HG03354 (cell line): ENCODE measurements around the gene ANO7.

Source experiments
- ATAC-seq: cut with Tn5 transposase; IDR thresholded peaks from one replicate; pipeline ENCODE4 v1.9.1; 2021; ENCODE audit warnings: mild to moderate bottlenecking; ENCODE audit not compliant: unreplicated experiment, poor library complexity, severe bottlenecking

ANO7 gene

DNA sequence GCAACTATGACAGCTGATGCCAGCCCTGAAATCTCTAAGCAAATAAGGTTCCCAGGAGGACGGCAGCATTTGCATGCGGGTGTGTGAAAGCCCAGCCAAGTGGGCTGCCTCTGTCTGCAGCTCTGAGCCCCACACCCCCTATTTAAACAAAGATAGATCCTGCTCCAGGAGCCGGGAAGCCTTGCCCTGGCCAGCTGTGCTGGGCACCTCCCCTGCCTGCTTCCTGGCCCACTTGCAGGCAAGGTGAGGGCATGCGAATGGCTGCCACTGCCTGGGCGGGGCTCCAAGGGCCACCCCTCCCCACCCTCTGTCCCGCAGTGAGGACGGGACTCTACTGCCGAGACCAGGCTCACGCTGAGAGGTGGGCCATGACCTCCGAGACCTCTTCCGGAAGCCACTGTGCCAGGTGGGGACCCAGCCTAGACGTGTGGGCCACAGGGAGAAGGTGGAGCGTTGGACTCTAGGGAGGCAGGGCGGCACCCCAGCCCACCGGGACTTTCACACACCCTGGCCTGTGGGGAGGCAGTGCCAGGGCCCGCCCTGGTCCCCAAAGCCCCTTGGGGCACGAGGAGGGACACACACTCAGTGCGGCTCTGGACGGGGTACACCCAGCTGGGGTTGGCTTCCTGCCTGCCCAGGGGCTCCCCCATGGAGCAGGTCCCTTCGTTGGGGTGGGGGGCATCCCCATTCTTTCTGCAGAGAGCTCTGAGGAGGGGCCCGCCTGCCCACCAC lies at the start of gene ANO7:
TSS of gene ANO7 (plus strand) at position 317 of the 732 bp plus-strand sequence. CDS start 1,387 bp downstream, outside the sequence.
- ATAC-seq, result no peak

DNA sequence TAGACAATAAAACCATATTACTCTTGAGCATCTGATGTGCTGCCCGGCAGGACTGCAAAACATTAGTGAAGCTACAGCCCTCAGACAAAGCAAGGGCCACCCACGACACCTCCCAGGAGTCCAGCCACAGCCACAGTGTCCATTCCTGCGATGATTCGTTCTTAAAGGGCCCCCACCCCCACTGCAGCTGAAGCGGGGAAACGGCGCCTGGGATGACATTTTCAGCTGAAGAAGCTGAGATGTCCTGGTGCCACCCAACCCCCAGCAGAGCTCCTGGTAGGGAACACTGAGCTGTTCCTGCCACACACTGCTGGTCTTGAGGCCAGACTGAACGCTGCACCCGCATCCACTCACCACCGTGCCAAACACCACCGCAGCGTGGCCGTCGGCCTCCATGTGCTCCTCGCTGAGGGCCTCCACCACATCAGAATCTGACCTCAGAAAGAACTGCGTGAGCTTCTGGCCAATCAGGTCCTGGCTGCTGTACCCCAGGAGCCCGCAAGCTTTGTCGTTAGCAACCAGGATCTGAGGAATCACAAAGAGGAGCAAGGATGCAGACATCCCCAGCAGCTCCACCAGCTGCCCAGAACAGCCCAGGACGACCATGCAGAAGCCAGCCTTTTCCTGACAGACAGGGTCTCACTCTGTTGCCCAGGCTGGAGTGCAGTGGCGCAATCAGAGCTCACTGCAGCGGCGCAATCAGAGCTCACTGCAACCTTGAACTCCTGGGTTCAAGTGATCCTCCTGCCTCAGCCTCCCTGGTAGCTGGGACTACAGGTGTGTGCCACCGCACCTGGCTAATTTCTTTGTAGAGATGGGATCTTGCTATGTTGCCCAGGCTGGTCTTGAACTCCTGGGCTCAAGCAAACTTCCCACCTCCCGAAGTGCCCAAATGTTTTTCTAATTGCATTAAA lies 48.7 kb upstream of the ANO7 start:
- ATAC-seq, result no peak

- no peak for ATAC-seq
These were observed 48.0 kb upstream of the ANO7 start for GRCh38 chr2:241140445-241140840.

DNA sequence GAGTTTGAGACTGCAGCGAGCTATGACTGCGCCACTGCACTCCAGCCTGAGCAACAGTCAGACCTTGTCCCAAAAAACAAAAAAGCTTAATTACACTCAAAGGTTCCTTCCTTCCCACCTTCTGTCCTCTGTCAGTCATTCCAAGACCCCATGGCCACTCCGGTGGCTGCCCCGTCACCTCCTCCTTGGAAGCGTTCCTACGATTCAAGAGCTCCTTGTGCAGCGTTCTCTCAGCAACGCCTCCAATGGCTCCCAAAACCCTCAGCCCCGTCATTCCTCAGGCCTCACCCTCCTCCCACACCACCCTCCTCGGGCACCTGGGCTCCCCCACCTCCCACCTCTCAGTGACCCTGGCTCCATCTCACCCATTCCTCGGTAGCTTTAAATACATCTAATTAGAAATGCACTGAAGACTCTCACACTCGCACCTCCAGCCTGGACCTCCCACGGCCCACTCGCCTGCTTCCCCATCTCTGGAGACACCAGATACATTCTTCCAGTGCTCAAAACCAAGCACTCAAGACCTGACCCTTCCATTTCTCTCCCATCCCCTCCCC lies 47.2 kb upstream of the ANO7 start:
- ATAC-seq, result no peak

DNA sequence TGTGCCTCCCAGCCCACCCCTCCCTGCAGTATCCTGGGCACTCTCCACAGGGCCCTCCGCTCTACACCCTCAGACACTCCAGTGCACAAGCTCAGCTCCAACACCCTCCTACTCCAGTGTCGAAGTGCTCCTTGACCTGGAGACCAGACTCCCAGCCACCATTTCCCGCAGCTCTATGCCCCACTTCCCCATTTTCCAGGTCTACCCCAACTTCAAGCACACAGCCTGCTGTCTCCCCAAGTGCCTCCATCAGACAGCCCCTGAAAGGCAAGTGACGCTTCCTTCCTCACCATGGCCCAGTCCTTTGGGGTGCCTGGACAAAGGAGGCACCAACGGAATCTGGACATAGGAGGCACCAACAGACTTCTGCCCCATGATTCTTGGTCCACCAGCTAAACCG lies 46.4 kb upstream of the ANO7 start:
- no peak for ATAC-seq

GRCh38 chr2:241142593-241142992 lies 45.9 kb upstream of the ANO7 start:
- no peak for ATAC-seq

- ATAC-seq, result no peak
These were observed 42.2 kb upstream of the ANO7 start for GRCh38 chr2:241146286-241146685.

GRCh38 chr2:241147336-241147735 lies 41.1 kb upstream of the ANO7 start:
- no peak for ATAC-seq

- ATAC-seq, result no peak
These were observed 40.2 kb upstream of the ANO7 start for GRCh38 chr2:241148239-241148638.

- ATAC-seq, result peak; percentile 82
These were observed 39.4 kb upstream of the ANO7 start, which contains the start of gene PASK for GRCh38 chr2:241148891-241149674. Gene PASK (minus strand): TSS chr2:241149472. CDS start chr2:241143032, 6,440 bp downstream.

DNA sequence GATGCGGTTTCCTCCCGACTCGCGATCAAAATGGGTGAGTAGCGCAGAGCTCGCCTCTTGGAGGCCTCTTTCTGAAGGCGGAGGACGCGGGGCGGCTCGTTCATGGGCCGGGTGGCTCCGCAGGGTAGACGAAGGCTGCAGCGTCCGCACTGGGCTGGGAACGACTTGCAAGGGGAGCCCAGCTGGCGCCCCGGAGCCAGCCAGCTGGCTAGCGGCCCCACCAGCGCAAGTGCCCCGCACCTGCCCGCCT lies 38.9 kb upstream of the ANO7 start:
- peak; percentile 22 for ATAC-seq

DNA sequence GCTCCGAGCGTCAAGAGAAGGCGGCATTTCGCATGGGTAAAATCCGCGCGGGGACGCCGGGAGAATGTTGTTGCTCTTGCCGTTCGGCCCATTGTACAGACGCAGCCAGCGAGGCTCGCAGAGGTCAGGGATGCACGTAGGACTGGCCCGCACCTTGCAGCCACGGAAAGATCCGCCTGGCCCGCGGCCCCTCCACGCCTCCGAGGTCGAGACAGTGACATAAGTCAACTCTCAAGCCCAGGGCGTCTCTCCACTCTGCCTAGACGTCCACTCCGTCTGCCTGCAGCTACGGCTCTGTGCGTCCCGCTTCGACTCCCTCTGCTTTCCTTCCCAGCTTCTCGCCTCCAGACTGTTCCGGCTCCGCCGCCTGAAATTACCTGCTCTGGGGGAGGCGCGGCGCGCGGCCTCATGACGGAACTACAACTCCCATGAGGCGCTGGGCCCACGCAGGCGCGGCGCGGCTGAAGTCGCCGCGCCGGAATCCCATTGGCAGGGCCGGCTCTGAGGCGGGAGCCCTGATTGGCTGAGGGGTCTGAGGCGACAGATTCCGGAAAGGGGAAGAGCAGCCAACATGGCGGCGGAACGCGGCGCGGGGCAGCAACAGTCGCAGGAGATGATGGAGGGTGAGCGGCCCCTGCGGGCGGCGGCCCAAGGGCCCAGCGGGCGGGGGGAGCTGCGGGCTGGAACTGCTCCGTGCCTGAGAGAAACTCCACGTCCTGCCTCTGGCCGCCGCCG lies 38.4 kb upstream of the ANO7 start, which contains the start of gene PPP1R7:
TSS of gene PPP1R7 (plus strand) at position 543 of the 735 bp plus-strand sequence. CDS start at position 572, 29 bp downstream.
- peak; percentile 80 for ATAC-seq

GRCh38 chr2:241150660-241151530 lies 37.6 kb upstream of the ANO7 start:
- ATAC-seq, result no peak

DNA sequence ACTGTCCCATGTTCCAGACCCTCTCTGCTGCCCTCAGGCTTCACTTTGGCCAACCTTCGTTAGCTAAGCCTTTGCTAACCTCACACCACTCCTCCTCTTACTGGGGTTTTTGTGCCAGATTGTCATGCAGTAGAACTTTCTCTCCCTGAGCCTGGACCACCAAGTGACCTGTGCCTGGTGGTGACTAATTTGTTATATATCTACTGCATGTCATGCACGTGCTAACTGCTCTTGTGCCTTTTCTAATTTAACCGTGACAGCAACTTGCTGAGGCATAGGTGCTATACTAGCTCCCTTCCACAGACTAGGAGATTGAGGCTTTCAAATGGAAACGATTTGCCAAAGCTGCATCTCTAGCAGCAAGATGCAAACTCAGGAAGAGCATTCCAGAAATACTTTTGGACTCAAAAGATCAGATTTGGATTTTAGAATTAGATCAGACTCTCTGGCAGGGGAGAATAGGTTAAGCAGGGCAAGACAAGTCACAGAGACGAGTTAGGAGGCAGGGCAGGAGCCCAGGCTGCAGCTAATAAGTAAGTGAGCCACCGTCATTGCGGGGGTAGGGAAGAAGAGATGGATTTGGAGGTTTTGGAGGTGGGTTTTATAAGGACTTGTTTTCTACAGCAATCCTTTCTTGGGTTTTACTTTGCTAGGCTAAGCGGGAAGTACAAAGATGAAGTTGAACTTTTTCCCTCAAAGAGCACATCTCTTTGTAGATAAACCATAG lies 36.4 kb upstream of the ANO7 start:
- no peak for ATAC-seq

DNA sequence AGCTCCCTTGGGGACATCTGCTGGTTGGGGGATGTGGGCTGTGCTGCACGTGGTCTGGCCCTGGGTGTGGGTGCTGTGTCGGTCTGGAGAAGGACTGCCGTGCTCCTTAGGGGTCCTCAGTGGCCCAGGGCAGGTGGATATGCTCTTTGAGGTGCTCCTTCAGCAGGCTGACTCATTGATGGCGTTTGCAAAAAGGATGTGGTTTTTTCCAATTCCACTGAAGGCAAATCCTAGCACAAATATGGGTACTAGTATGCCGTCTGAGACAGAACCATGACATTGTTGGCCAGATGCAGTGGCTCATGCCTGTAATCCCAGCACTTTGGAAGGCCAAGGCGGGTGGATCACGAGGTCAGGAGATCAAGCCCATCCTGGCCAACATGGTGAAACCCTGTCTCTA lies 34.9 kb upstream of the ANO7 start:
- ATAC-seq, result no peak

- ATAC-seq, result no peak
These were observed 33.6 kb upstream of the ANO7 start for GRCh38 chr2:241154915-241155314.

GRCh38 chr2:241155936-241156335 lies 32.5 kb upstream of the ANO7 start:
- no peak for ATAC-seq

DNA sequence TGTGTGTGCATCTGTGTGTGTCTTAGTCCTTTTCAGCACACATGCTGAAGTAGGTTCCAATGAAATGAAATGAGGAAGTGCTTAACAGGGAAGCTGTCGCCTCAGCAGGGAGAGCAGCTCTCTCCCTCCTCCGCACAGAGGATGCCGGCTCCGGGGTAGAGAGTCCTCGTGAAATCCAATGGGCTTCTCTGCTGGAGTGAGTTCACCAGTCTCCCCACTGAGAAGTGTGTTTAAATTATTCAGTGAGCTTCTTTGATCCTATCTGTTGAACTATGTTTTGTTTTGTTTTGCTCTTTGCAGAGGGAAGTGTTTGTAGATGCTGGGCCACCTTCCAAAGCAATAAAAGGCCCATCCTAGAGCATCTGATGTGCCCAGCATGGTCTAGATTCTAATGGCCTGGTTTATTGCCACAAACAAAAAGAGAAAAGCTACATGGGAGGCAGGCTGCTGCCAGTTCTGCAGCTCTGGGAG lies 31.5 kb upstream of the ANO7 start:
- no peak for ATAC-seq
